Hepatocyte (in vitro differentiated cells): Measurements from ENCODE around the gene PPM1G.

Experiments used
- EZH2 ChIP-seq: fragments of 200-600 bp; sonication (generic); IDR thresholded peaks from 2 replicates; pipeline ENCODE4 v1.6.1; 2016; ENCODE audit warnings: antibody characterized with exemption, mild to moderate bottlenecking, borderline replicate concordance
- EZH2phosphoT487 ChIP-seq: fragments of 200-600 bp; sonication (generic); IDR thresholded peaks from one replicate; pipeline ENCODE4 v1.6.1; 2018; ENCODE audit warnings: antibody characterized with exemption, mild to moderate bottlenecking, low read depth, moderate library complexity; ENCODE audit not compliant: unreplicated experiment, severe bottlenecking
- TF ChIP-seq, protein P1 (sequence below): fragments of 200-600 bp; sonication (generic); IDR thresholded peaks from 2 replicates; pipeline ENCODE4 v1.5.1; 2016; ENCODE audit warnings: antibody characterized with exemption, mild to moderate bottlenecking; ENCODE audit not compliant: poor library complexity

GRCh38 chr2:27377618-27378095 is 31.7 kb downstream of the PPM1G start:
- TF ChIP-seq EZH2 (no peak), EZH2phosphoT487 (no peak)
- TF ChIP-seq, protein P1, sequence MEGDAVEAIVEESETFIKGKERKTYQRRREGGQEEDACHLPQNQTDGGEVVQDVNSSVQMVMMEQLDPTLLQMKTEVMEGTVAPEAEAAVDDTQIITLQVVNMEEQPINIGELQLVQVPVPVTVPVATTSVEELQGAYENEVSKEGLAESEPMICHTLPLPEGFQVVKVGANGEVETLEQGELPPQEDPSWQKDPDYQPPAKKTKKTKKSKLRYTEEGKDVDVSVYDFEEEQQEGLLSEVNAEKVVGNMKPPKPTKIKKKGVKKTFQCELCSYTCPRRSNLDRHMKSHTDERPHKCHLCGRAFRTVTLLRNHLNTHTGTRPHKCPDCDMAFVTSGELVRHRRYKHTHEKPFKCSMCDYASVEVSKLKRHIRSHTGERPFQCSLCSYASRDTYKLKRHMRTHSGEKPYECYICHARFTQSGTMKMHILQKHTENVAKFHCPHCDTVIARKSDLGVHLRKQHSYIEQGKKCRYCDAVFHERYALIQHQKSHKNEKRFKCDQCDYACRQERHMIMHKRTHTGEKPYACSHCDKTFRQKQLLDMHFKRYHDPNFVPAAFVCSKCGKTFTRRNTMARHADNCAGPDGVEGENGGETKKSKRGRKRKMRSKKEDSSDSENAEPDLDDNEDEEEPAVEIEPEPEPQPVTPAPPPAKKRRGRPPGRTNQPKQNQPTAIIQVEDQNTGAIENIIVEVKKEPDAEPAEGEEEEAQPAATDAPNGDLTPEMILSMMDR: no peak
